Retinal pigment epithelial cell (primary cell): ENCODE results near the gene RBPJ.

Experiments
- DNase-seq: peaks from one replicate; pipeline ENCODE4 v3.0.0-alpha.2; 2010; ENCODE audit warnings: low read depth
- H3K4me3 ChIP-seq: 2 replicates; pipeline ENCODE4 v1.5.1; 2011; ENCODE audit warnings: mild to moderate bottlenecking, low read length, control low read depth, moderate library complexity
- CTCF ChIP-seq: conservative IDR thresholded peaks from 2 replicates; pipeline ENCODE4 v1.5.1; 2011; ENCODE audit warnings: low read depth, low read length, control low read depth, inconsistent platforms

RBPJ gene

DNA sequence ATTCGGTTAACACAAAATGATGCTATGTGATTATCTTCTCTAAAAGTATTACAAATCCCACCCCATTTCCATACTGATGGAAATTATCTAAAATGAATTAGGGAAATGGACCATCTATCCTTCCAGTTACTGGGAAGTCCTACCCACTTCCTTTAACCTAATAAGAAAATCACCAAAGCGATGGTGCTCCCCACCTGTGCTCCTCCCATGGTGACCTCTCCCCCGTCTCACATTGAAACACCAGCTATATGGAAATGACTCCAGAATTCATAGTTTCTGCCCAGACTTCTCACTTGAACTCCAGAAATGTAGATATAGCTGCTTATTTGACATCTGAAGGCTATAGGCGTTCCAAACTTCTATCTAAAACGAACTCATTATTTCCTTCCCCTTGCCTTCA lies 121.0 kb downstream of the RBPJ start:
- no peak for DNase-seq
- no peak overlapping the region for H3K4me3 ChIP-seq
- no peak for TF ChIP-seq CTCF

DNA sequence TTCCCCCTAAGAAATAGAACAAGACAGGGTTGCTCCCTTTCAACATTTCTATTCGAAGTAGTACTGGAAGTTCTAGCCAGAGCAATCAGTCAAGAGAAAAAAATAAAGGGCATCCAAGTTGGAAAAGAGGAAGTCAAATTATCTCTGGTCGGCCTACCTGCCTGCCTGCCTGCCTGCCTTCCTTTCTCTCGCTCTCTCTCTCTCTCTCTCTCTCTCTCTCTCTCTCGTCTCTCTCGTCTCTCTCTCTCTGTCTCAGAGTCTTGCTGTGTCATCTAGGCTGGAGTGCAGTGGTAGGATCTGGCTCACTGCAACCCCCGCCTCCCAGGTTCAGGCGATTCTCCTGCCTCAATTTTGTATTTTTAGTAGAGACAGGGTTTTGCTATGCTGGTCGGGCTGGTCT lies 126.6 kb downstream of the RBPJ start:
- no peak for DNase-seq
- H3K4me3 ChIP-seq = no peak overlapping the region
- no peak for TF ChIP-seq CTCF

GRCh38 chr4:26450418-26450817 lies 129.6 kb downstream of the RBPJ start:
- DNase-seq = no peak
- TF ChIP-seq CTCF = no peak
- no peak overlapping the region for H3K4me3 ChIP-seq

- H3K4me3 ChIP-seq = no peak overlapping the region
- TF ChIP-seq CTCF = no peak
- DNase-seq = no peak
These were observed 130.8 kb downstream of the RBPJ start for GRCh38 chr4:26451597-26451996.

DNA sequence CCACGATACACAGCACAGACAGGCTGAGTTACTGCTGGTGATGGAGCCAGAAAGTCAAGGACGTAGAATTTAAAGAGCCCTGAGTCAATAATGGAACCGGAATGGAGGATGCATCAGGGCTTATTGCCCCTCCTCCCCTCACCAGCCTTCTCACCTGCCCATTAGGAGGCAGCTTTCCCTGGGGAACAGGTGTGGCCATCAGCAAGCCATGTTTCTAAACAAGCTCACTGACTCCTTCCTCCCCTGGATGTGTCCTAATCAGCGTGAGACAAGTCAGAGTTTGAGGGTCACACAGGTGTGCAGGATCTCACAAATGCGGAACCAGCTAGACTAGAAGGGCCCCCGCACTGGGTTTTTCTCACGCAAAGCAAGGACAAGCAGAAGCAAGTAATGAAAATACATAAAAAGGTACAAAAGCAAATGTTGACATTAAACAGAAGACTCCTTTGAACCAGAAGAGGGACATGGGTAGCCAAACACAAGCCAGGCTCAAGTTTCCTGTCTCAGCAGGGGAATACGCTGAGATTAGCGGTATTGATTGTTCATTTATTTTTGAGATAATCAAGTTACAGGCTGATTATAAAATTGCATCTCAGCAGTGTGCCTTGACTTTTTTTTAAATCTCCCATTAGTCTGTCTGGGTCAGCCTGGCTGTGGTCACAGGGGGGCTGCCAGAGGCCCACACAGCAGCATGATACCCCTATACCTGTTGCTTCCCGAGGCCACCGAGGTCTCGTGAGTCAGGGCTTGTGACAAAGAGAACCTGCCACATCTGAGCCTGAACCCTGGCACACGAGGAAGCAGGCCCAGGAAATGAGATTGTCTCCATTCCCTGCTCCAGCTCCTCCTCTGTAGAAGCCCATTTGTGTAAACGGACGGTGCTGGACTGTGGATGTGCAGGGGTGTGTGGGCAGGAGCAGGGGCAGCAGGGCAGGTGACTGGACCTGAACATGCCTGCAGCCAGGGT lies 132.0 kb downstream of the RBPJ start:
- TF ChIP-seq CTCF = no peak
- DNase-seq = no peak
- H3K4me3 ChIP-seq = no peak overlapping the region

GRCh38 chr4:26454961-26455360 lies 134.1 kb downstream of the RBPJ start:
- no peak for TF ChIP-seq CTCF
- DNase-seq = no peak
- H3K4me3 ChIP-seq = no peak overlapping the region

GRCh38 chr4:26455571-26455970 lies 134.8 kb downstream of the RBPJ start:
- no peak overlapping the region for H3K4me3 ChIP-seq
- no peak for TF ChIP-seq CTCF
- no peak for DNase-seq
